GM12873 (cell line): ENCODE results near the gene UGT1A3.

Source experiments
- CTCF ChIP-seq: IDR thresholded peaks from 2 replicates; pipeline ENCODE4 v1.5.1; 2012; ENCODE audit warnings: low read depth, mild to moderate bottlenecking, moderate library complexity, low read length, control low read depth; ENCODE audit not compliant: insufficient read depth; ENCODE audit errors: missing control alignments

UGT1A3 gene

GRCh38 chr2:233803292-233803911 is 74.6 kb downstream of the UGT1A3 start:
- TF ChIP-seq CTCF: no peak

DNA sequence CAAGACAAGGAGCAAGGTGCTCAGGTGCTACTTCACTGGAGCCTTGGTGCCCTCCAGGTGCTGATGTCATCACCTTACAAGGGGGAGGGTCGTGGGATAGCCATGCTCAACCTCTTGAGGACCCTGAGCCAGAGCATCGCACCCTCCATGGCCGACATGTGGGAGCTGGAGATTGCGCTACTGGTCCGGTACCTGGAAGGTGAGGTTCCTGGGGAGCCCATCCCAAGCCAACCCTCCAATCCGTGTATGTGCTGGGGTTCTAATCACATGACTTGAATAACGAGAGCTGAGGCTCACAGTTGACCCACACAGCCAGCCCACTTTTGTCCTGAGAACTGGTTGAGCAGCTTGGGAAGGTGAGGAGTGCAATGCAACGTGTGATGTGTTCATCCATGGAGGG is 75.2 kb downstream of the UGT1A3 start:
- no peak for TF ChIP-seq CTCF

DNA sequence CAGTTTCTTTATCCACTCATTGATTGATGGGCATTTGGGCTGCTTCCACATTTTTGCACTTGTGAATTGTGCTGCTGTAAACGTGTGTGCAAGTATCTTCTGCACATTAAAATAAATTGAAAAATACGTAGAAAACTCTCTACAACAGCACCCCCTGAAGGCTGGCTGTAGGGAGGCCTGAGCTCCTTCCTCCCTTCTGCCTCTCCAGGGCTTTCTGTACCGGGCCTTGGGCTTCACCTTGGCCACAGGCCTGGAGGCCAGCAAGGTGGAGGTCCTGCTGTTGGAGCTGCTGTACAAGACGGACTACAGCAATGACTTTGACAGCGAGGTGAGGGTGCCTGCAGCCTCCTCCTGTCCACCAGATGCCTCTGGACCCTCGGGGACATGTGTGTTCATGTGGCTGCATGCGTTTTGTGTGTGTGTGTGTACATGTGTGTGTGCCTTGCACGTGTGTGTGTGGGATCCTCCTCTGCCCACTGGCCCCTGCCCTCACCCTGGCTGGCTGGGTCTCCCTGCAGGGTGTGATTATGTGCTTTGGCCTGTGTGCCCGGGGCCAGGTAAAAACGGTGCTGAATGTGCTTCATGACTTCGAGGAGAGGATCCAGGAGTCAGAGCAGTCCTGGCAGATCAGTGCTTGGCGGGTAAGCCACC is 78.5 kb downstream of the UGT1A3 start:
- TF ChIP-seq CTCF: no peak

- no peak for TF ChIP-seq CTCF
Observed at GRCh38 chr2:233807966-233808935, 79.4 kb downstream of the UGT1A3 start.

DNA sequence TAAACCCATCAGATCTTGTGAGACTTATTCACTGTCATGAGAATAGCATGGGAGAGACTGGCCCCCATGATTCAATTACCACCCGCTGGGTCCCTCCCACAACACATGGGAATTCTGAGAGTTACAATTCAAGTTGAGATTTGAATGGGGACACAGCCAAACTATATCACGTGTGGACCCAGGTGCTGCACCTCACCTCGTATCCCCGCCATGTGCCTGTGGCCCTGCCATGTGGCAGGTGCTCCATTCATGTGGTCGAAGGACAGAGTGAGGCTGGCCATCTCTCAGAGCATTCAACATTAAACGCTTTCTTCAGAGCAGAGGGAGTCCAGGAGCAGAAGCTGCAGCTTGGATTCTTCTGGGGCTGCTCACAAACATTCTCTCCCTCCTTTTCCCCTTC is 81.5 kb downstream of the UGT1A3 start:
- no peak for TF ChIP-seq CTCF

GRCh38 chr2:233811087-233811486 is 82.2 kb downstream of the UGT1A3 start:
- TF ChIP-seq CTCF: no peak

GRCh38 chr2:233811732-233812131 is 82.9 kb downstream of the UGT1A3 start:
- TF ChIP-seq CTCF: no peak
